ENCODE results near the gene EEF2K. TPM values are rescaled to one million over a fixed set of nuclear protein-coding genes. Genes with fewer than 3 reads are reported as not detected.

EEF2K gene
- total RNA-seq, 2 donors from 2014 or later = 58.2 to 75.1 TPM

DNA sequence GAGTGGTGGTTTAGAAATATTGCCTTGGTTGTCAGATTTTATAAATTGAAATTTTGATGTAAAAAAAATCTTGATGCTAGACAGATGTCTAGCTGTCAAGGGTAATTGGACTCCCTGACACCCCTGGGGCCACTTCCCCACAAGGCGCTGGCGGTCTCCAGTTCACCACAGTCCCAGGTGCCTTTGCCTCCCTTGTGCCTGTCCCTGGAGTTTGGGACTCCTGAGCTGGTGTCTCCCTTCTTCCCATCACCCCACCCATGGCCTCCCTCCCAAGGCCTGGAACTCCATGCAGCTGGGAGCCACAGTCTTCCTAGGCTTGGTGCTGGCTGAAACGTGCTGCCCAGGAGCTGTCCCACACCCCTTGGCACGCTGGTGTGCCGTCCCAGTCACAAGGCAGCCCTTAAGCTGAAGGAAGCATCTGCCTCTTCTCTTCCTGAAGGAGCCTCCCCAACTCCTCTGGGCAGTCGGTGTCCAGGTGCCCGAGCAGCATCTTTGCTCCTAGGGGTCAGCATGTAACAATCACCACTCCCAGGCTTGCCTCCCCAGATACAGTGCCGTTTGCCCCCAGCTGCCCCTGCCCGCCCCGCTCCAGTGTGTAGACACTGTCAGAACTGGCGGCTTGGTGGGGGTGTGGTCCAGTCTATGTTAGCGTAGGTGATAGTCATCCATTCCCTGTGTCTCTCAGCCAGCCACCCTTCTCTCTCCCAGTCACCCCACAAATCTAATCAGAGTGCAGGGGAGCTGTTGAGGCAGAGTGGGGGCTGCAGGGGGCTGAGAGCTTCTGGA is 117.3 kb downstream of the EEF2K start:
- intact Hi-C loops (cut with DNase I) = loop anchor here (5.0 to 10.0 kb wide), 2 partner anchors 49 to 351 kb away; partner anchors contain the start of gene CDR2
- Histone ChIP-seq H3K4me3 (no peak overlapping the region), H3K9me3 (no peaks in the 10 kb centered on the region), H3K4me1 (replicated peaks) (no peaks in the 10 kb centered on the region), H3K27me3 (replicated peaks; ENCODE audit: insufficient read depth) (no peaks in the 10 kb centered on the region), H3K36me3 (peaks cover 0 to 23% of the 10 kb centered on the region in 2 donors), H3K27ac (no peak overlapping the region)
- WGBS = 86% methylated on average over 12 of the region's 12 CpGs
- TF ChIP-seq POLR2A (IDR thresholded peaks at IDR 0.05) (no peak), POLR2AphosphoS5 (IDR thresholded peaks at IDR 0.05) (no peak), CTCF (IDR thresholded peaks at IDR 0.05) (no peak)
- DNase-seq (ENCODE audit: low spot score) = no peak

GRCh38 chr16:22323959-22324786 is 118.1 kb downstream of the EEF2K start:
- intact Hi-C loops (cut with DNase I) = loop anchor here (5.0 to 10.0 kb wide), 2 partner anchors 48 to 351 kb away; partner anchors contain the start of gene CDR2
- DNase-seq (ENCODE audit: low spot score) = no peak
- Histone ChIP-seq H3K4me1 (replicated peaks) (no peaks in the 10 kb centered on the region), H3K36me3 (peaks cover 0 to 23% of the 10 kb centered on the region in 2 donors), H3K4me3 (no peak overlapping the region), H3K27ac (no peak overlapping the region), H3K9me3 (no peaks in the 10 kb centered on the region), H3K27me3 (replicated peaks; ENCODE audit: insufficient read depth) (no peaks in the 10 kb centered on the region)
- WGBS = 94% methylated on average over 24 of the region's 24 CpGs
- no peak for TF ChIP-seq POLR2AphosphoS5 (IDR thresholded peaks at IDR 0.05)

- no peak overlapping the region for H3K27ac ChIP-seq
- no peaks in the 10 kb centered on the region for H3K9me3 ChIP-seq
- H3K4me3 ChIP-seq = no peak overlapping the region
- no peak for DNase-seq (ENCODE audit: low spot score)
- WGBS = 88% methylated on average over 19 of the region's 19 CpGs
- intact Hi-C loops (cut with DNase I) = loop anchor here (5.0 to 10.0 kb wide), 2 partner anchors 47 to 350 kb away; partner anchors contain the start of gene CDR2
- H3K36me3 ChIP-seq = peaks cover 0 to 23% of the 10 kb centered on the region in 2 donors
- no peak for TF ChIP-seq POLR2AphosphoS5 (IDR thresholded peaks at IDR 0.05)
- no peak for TF ChIP-seq POLR2A (IDR thresholded peaks at IDR 0.05)
- no peak for TF ChIP-seq CTCF (IDR thresholded peaks at IDR 0.05)
- H3K27me3 ChIP-seq (replicated peaks; ENCODE audit: insufficient read depth) = no peaks in the 10 kb centered on the region
- no peaks in the 10 kb centered on the region for H3K4me1 ChIP-seq (replicated peaks)
These were observed 118.9 kb downstream of the EEF2K start for GRCh38 chr16:22324787-22325597.

GRCh38 chr16:22325598-22326368 is 119.7 kb downstream of the EEF2K start:
- H3K27me3 ChIP-seq (replicated peaks; ENCODE audit: insufficient read depth) = no peaks in the 10 kb centered on the region
- H3K9me3 ChIP-seq = no peaks in the 10 kb centered on the region
- no peak overlapping the region for H3K4me3 ChIP-seq
- no peak for DNase-seq (ENCODE audit: low spot score)
- H3K4me1 ChIP-seq (replicated peaks) = peaks cover 2% of the 10 kb centered on the region
- intact Hi-C loops (cut with DNase I) = loop anchor here (10.0 kb wide), 1 partner anchor 349 kb away; no protein-coding TSS in a partner anchor
- H3K36me3 ChIP-seq = peaks cover 0 to 23% of the 10 kb centered on the region in 2 donors
- H3K27ac ChIP-seq = no peak overlapping the region
- no peak for TF ChIP-seq POLR2AphosphoS5 (IDR thresholded peaks at IDR 0.05)
- TF ChIP-seq CTCF (IDR thresholded peaks at IDR 0.05) = no peak
- TF ChIP-seq POLR2A (IDR thresholded peaks at IDR 0.05) = no peak
- WGBS = 95% methylated on average over 45 of the region's 46 CpGs

All from prostate gland (tissue), 2 donors.